AG09319 (cell line): ENCODE data around the gene MLYCD.

Source experiments
- DNase-seq: peaks from one replicate; pipeline ENCODE4 v3.0.0-alpha.2; 2010; ENCODE audit warnings: low read depth; ENCODE audit errors: extremely low read depth
- TF ChIP-seq, protein P1 (sequence below): IDR thresholded peaks from 2 replicates; pipeline ENCODE4 v1.5.1; 2011; ENCODE audit warnings: low read depth, mild to moderate bottlenecking, inconsistent platforms, low read length, moderate library complexity

MLYCD gene

DNA sequence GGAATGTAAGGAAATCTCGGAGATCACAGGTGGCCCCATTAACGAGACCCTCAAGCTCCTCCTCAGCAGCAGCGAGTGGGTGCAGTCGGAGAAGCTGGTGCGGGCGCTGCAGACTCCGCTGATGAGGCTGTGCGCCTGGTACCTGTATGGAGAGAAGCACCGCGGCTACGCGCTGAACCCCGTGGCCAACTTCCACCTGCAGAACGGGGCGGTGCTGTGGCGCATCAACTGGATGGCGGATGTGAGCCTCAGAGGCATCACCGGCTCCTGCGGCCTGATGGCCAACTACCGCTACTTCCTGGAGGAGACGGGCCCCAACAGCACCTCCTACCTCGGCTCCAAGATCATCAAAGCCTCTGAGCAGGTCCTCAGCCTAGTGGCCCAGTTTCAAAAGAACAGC is 16.2 kb downstream of the MLYCD start:
- TF ChIP-seq, protein P1, sequence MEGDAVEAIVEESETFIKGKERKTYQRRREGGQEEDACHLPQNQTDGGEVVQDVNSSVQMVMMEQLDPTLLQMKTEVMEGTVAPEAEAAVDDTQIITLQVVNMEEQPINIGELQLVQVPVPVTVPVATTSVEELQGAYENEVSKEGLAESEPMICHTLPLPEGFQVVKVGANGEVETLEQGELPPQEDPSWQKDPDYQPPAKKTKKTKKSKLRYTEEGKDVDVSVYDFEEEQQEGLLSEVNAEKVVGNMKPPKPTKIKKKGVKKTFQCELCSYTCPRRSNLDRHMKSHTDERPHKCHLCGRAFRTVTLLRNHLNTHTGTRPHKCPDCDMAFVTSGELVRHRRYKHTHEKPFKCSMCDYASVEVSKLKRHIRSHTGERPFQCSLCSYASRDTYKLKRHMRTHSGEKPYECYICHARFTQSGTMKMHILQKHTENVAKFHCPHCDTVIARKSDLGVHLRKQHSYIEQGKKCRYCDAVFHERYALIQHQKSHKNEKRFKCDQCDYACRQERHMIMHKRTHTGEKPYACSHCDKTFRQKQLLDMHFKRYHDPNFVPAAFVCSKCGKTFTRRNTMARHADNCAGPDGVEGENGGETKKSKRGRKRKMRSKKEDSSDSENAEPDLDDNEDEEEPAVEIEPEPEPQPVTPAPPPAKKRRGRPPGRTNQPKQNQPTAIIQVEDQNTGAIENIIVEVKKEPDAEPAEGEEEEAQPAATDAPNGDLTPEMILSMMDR = no peak

DNA sequence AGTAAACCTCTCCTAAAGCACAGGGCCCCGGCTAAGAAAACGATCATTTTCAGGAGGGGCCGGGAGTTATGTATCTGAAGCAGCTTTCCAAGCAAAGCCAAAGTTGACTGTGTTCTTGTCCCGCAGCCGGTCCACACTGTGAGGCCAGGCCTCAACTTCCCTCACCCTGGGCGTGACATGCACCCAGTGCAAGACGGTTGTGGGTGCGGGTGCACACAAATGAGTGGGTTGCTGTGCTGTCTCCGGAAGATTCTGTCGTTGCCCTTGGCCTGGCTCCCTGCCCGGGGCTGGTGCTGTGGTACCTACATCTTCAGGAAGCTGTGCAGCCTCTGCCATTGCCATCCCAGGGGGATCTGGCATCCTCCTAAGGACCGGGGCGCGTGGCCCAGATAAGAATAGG is 16.6 kb downstream of the MLYCD start:
- TF ChIP-seq, protein P1 = no peak
- DNase-seq = no peak

More for the DNA sequence above, 16.2 kb downstream of the MLYCD start:
- DNase-seq = no peak

DNA sequence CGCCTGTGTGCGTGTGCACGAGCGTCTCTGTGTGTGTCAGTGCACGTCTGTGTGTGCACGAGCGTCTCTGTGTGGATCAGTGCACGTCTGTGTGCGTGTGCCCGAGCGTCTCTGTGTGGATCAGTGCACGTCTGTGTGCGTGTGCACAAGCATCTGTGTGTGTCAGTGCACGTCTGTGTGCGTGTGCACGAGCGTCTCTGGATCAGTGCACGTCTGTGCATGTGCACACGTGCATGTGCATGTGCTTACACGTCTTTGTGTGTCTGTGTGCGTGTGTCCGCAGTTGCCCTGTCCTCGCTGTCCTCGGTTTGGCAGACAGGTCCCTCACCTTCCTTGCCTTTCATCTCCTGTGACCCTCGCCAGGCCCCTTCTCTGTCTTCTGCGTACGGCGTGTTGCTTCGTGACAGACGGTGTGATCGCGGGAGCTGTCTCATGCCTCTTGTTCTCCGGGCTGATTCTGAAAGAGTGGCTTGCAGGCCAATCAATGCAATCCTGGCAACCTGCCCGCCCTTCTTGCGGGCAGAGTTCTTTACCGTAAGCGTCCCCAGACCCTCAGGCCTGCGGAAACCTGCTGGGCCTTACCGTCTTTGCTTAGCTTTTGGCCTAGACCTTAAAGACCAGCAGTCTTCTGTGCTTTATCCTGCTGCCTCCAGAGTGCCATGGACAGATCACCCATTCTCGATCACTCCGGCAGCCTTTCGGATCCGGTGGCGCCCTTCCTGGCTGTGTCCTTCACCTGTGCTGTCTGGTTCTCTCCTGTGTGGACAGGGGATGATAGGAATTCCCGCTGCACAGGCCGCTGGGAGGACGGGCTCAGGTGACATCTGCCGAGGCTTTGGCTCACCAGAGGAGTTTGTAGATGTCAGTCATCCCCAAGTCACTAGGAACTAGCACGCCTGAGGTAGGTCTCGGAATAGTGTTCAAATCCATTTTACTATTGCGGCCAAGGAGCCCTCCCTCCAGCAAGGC is 18.5 kb downstream of the MLYCD start:
- no peak for DNase-seq
- TF ChIP-seq, protein P1 = no peak

DNA sequence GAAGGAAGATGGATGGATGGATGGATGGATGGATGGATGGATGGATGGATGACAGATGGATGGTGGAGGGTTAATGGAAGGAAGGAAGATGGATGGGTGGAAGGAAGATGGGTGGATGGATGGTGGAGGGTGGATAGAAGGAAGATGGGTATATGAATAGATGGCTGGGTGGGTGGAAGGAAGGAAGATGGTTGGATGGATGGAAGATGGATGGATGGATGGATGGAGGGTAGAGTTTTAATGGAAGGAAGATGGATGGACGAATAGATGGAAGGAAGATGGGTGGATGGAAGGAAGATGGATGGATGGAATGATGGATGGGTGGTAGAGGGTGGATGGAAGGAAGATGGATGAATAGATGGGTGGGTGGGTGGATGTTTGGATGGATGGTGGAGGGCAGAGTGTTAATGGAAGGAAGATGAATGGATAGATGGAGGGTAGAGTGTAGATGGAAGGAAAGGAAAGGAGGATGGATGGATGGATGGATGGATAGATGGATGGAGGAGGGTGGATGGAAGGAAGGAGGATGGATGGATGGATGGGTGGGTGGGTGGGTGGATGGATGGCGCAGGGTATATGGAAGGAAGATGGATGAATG is 22.1 kb downstream of the MLYCD start:
- TF ChIP-seq, protein P1 = no peak
- no peak for DNase-seq

DNA sequence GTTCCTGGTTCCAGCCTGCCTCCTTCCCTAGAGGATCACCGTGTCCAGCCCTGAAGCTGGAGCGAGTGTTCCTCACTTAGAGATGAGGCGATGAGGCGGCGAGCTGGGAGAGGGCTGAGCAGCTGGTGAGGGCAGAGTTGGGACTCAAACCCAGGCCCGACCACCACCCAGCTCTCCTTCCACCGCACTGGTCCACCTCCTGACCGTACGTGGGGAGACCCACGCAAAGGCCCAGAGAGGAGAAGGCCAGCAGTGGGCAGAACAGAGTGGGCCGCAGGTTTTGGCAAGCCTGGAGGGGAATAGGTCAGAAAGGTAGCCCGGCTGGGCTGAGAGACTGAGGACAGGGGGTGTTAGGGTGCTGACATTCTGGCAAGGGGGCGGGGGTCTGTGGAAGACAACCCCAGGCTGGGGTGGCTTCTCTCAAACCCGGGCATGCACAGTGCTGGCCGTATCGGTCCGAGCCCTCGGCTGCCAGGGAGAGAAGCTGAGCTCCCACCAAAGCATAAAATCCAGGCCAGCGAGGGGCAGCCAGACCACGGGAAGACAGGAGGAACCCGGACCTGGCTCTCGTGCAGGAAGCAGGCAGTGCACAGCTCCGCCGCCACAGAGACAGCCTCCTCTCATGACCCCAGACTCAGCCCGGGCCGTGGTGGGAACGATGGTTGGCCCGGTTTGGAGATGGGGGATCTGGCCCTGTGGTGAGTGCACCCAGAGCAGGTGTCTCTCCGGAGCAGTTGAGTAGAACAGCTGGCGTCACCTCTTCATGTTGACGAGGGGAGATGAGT is 24.9 kb downstream of the MLYCD start:
- DNase-seq = no peak
- TF ChIP-seq, protein P1 = no peak

DNA sequence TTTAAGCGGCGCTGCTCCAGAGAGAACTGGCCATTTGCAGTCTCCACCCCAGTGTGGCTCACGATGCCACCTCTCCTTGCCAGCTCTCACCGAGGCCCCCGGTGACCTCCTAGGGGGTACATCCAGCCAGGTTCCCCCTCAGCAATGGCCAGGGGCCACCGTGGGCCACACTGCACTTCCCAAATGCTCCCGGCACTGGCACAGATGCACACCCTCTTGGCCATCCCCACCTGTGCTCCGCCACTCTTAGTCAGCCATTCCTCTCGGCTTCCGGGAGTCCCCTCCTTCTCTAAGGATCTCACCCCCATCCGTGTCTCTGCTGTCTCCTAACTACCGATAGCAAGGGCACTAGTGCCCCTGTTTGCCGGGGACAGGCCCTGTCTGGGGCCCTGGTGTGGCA is 25.8 kb downstream of the MLYCD start:
- DNase-seq = no peak
- TF ChIP-seq, protein P1 = no peak
